Hematopoietic multipotent progenitor cell treated with erythropoietin and hydrocortisone succinate and interleukin-3 and kit ligand, for 15 days (in vitro differentiated cells): Measurements from ENCODE around the gene CEP250.

ENCODE experiments used
- DNase-seq: peaks from one replicate; pipeline ENCODE4 v3.0.0-alpha.2; 2015; ENCODE audit warnings: low spot score

The CEP250 gene

GRCh38 chr20:35561268-35561667, 105.9 kb downstream of the CEP250 start:
- DNase-seq = no peak

- no peak for DNase-seq
These were observed 106.3 kb downstream of the CEP250 start for GRCh38 chr20:35561671-35562070.

DNA sequence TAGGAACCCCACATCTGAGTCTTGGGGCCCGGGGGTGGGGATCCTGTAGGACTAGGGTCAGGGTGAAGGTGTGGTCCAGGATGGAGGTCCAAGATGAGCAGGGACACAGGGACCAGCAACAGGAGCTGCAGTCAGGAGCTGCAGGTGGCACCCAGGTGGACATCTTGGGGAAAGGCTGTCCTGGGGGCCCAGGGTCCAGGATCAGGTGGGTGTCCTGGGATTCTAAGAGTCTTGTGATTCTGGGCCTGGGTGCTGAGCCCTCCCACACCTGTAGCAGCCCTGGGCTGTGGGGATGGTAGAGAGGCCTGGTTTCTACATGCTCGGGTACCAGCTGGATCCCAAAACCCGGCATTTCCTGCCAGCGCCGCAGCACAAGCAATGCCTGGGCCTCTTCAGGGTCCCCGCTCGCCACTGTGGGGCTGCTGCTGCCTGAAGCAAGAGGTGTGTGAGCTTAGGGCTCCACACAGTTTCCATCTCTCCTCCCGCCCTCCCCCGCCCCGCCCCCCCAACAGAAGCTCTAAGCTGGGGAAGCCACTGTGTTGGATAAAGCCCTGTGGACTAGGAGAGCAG, 107.2 kb downstream of the CEP250 start:
- DNase-seq = no peak

GRCh38 chr20:35563834-35564233, 108.4 kb downstream of the CEP250 start:
- no peak for DNase-seq

DNA sequence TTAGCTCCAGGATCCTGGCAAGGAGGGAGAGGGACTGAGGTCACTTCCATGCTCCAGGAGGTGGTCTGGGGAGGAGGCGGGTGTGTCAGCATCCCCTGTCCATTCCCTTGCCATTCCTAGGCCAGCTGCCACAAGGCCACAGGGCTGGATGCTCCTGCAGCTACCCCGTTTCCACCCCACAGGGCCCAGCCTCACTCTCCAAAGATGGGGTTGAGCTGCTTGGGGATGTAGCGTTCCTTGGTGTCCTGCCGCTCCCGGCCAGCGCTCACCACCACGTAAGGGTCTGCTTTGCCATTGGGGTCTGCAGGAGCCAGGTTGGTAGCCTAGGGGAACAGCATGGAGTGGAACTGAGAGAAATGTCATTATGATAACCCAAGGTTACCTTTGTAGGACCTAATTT, 109.5 kb downstream of the CEP250 start:
- no peak for DNase-seq

DNA sequence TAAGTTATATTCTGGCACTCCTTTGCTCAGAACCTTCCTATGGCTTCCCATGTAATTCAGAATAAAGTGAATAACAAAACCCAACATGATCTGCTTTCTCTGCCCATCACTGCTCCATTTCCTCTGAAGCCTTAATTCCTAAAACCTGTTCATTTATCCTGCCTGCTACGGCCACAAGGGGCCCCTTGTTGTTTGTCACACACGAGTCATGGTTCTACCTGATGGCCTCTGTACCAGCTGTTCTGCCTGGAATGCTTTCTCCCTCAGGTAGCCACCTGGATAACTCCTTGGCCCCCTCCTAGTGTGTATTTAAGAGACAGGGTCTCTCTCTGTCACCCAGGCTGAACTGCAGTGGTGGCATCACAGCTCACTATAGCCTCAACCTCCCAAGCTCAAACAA, 113.2 kb downstream of the CEP250 start:
- DNase-seq = no peak
